A549 treated with ZK216348 at 1 μM for 4 hours (cell line): ENCODE results near the gene PDRG1. TPM values are rescaled to one million over a fixed set of nuclear protein-coding genes. Genes with fewer than 3 reads are reported as not detected.

ENCODE experiments used
- total RNA-seq: library from RNA; stranded (reverse); fragments of 200-300 nt; extraction: Qiagen RNA extraction; gene quantifications from 5 replicates; pipeline ENCODE4 v1.2.3, GENCODE V29; 2022; ENCODE audit warnings: low read depth

The PDRG1 gene
- total RNA-seq: 29.0 to 39.8 TPM (median 32.4 TPM) in 5 replicates

DNA sequence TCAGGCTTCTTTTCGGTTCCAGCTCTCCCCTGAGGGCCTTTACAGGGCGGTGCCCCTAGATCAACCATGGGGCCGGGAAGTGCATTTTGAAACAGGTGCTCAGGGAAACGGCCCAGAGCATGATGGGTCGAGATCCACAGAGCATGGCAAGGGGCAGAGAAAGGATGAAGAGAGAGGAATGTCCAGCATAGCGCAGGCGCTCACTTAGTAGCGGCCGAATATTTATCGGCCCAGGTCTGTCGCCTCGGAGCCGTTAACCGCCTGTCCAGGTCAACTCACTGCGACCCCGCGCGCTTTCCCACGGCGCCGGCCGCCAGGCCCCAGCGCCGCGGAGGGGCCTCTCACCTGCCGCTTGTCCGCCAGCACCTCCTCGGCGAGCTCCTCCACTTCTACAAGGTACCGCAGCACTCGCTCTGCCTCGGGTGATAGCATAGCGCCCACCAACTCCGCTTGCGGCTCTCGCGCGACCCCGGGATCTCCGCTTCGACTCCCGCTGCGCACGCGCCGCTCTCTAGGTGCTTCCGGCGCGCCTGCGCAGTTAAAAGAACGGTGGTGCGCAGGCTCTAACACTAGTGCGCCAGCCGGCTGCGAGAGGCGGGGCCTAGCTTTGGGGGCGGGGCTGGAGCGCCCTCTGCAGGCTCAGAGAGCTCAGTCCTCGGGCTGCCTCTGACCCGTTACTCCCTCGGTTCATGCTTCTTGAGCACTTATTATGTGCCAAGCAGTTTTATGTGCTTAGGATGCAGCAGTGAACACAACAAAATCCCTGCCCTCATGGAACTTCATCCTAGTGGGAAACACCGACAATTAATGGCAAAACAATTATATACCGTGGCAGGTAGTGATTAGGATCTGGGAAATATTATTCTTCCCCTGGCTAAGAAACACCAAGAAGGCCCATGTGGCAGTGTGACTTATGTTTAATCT is at the start of gene PDRG1:
Gene PDRG1 (minus strand): TSS at position 517 of the 924 bp plus-strand sequence. CDS start 85 bp downstream, at position 432.

DNA sequence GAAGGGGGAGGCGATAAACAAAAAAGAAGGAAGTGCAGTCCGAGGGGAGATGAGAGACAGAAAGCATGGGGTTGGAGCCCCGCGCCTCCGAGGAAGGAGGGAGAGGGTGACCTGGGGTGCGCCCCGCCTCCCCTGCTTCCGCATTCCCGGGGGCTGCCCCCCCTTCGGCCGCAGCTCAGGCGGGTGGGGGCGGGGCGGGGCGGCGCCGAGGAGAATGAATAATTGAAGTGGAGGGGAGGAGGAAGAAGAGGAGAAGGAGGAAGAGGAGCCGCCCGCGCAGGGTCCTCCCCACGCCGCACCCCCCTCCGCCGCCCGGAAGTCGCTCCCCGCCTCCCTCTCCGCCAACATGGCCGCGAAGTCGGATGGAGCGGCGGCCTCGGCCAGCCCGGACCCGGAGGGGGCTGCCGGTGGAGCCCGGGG is 16.0 kb upstream of the PDRG1 start, which contains the start of gene XKR7:
Gene XKR7 (plus strand): TSS at position 322 of the 420 bp plus-strand sequence. CDS start 25 bp downstream, at position 347.

Other genes with a start within 250 kb of the PDRG1 start
- gene BCL2L1, start 229.2 kb downstream of the PDRG1 start, total RNA-seq: 242 to 268 TPM (median 253 TPM) in 5 replicates
- gene TPX2, start 212.8 kb downstream of the PDRG1 start, total RNA-seq: 104 to 134 TPM (median 106 TPM) in 5 replicates
- 0.22 to 1.2 TPM (median 0.55 TPM) in 5 replicates for gene MYLK2, start 132.7 kb downstream of the PDRG1 start, total RNA-seq
- gene FOXS1, start 106.4 kb downstream of the PDRG1 start, total RNA-seq: 0.40 to 1.1 TPM (median 0.76 TPM) in 4 of 5 replicates, not detected in the other
- gene DUSP15, start 81.5 kb downstream of the PDRG1 start, total RNA-seq: 0.62 to 1.3 TPM (median 0.90 TPM) in 5 replicates
- gene TTLL9, start 81.4 kb downstream of the PDRG1 start, total RNA-seq: 0.13 TPM in 1 of 5 replicates, not detected in the others
- gene XKR7, start 16.1 kb upstream of the PDRG1 start, total RNA-seq: 0.02 to 0.03 TPM in 2 of 5 replicates, not detected in the others
- gene CCM2L, start 58.4 kb upstream of the PDRG1 start, total RNA-seq: 0.28 to 0.88 TPM (median 0.41 TPM) in 5 replicates
- gene HCK, start 100.2 kb upstream of the PDRG1 start, total RNA-seq: 0.07 to 0.14 TPM in 2 of 5 replicates, not detected in the others
- gene TM9SF4, start 157.7 kb upstream of the PDRG1 start, total RNA-seq: 27.2 to 41.0 TPM (median 36.2 TPM) in 5 replicates